Psoas muscle (tissue), 8 donors: Measurements from ENCODE around the gene DISP3. TPM values are rescaled to one million over a fixed set of nuclear protein-coding genes. Genes with fewer than 3 reads are reported as not detected.

Experiments
- ATAC-seq, 4 donors: fragments of 200-7000 bp; cut with Tn5 transposase; one replicate each; pipeline ENCODE4 v1.9.1; 2020; ENCODE audit warnings: moderate library complexity in 3 of 4, mild to moderate bottlenecking in 2 of 4
- DNase-seq, 2 donors: peaks; one replicate each; pipeline ENCODE4 v3.0.0-alpha.2; 2020
- H3K27ac ChIP-seq: fragments of 200-600 bp; one replicate; pipeline ENCODE4 v1.8.0; 2022
- H3K27me3 ChIP-seq, 3 donors: fragments of 200-600 bp in 1 of 3; one replicate each; pipeline versions ENCODE4 v1.6.1 to v1.8.0; 2013 to 2022; ENCODE audit warnings: low read length in 2 of 3, mild to moderate bottlenecking in 2 of 3, moderate library complexity in 1 of 3; ENCODE audit not compliant: insufficient read depth in 3 of 3
- H3K36me3 ChIP-seq, 2 donors: fragments of 200-600 bp in 1 of 2; one replicate each; pipeline versions ENCODE4 v1.6.1 to v1.8.0; 2013 to 2022; ENCODE audit warnings: low read depth in 1 of 2, mild to moderate bottlenecking in 1 of 2, moderate library complexity in 1 of 2; ENCODE audit not compliant: insufficient read depth in 1 of 2
- H3K4me1 ChIP-seq: fragments of 200-600 bp; one replicate; pipeline ENCODE4 v1.8.0; 2022
- H3K4me3 ChIP-seq: fragments of 200-600 bp; one replicate; pipeline ENCODE4 v1.8.0; 2022; ENCODE audit warnings: mild to moderate bottlenecking
- H3K9me3 ChIP-seq: fragments of 200-600 bp; one replicate; pipeline ENCODE4 v1.8.0; 2022
- CTCF ChIP-seq: fragments of 200-600 bp; IDR thresholded peaks from one replicate; pipeline ENCODE4 v1.8.0; 2022; ENCODE audit warnings: antibody characterized with exemption
- WGBS, 3 donors: extraction: QIAGEN DNeasy Blood & Tissue Kit; methylation state at CpG; one replicate each; pipeline versions ENCODE4 v1.1.6 to v1.1.7; 2013; 5-methylcytosine and 5-hydroxymethylcytosine counted together
- intact Hi-C, 2 donors: fragments of 100-400 bp; cut with DNase I; formaldehyde crosslinking; loops; one replicate each; pipeline versions ENCODE4 v1.11.0 to v1.14.2; 2022
- polyA plus RNA-seq, 3 donors: library from polyadenylated mRNA; stranded (reverse); fragments of 200-250 nt; gene quantifications; one replicate each; pipeline ENCODE4 v1.2.3, GENCODE V29; 2013
- total RNA-seq, 4 donors: library from RNA; stranded (reverse); fragmentation: NEBNext Ultra II Directional in 2 of 4; extraction: Animal tissue kit (Norgen Biotek cat#: 25700) in 2 of 4; gene quantifications; one replicate each; pipeline versions ENCODE4 v1.2.1 to v1.2.4, GENCODE V29; 2021 to 2023
- donor health status: healthy with polysubstance abuse.
- donor health status: DM: no; HTN: no; CAD: no; lungs with moderate emphysema.
- donor health status: Bipolar disorder and iron deficiency.
- donor health status: healthy.
- donor health status: DM: yes; HTN: yes; CAD: no.
- donor health status: DM: no; HTN: no; CAD: no.
- donor health status: DM: no; HTN: no; CAD: no.
- donor health status: DM: yes; HTN: yes; CAD: no.

Gene DISP3
- total and polyA plus RNA-seq, 7 donors: 0.01 to 0.04 (median 0.02) TPM; not detected in 3

GRCh38 chr1:11533790-11534787, 55.1 kb downstream of the DISP3 start:
- H3K27me3 ChIP-seq: peaks cover 0 to 39% (median 10%) of the 10 kb centered on the region in 3 donors
- no peaks in the 10 kb centered on the region for H3K9me3 ChIP-seq
- no peak for TF ChIP-seq CTCF
- no peak overlapping the region for H3K4me3 ChIP-seq
- intact Hi-C loops: no loop called here
- H3K4me1 ChIP-seq: no peaks in the 10 kb centered on the region
- H3K36me3 ChIP-seq: no peaks in the 10 kb centered on the region
- no peak overlapping the region for H3K27ac ChIP-seq
- 81 to 84% (median 82%) methylated on average over 21 of the region's 21 CpGs for WGBS, 3 donors
- DNase-seq (no peak), ATAC-seq (no peak)

DNA sequence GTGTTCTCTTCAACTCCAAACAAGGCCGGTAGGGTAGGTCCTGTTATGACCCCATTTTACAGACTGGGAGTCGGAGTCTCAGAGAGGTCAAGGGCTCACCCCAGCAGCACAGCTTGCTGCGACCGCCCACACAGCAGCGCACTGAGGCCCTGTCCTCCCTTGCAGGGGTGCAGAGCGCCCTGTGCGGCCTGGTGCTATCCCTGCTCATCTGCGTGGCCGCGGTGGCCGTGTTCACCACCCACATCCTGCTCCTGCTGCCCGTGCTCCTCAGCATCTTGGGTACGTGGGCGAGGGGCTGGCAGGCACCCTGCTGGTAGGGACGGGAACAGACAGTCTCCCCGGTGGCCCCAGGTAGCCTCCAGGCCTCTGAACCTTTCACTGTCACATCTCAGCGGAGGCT, 55.9 kb downstream of the DISP3 start:
- Histone ChIP-seq H3K36me3 (no peaks in the 10 kb centered on the region), H3K27me3 (peaks cover 0 to 42% (median 12%) of the 10 kb centered on the region in 3 donors), H3K27ac (no peak overlapping the region), H3K4me1 (no peaks in the 10 kb centered on the region), H3K4me3 (no peak overlapping the region), H3K9me3 (no peaks in the 10 kb centered on the region)
- no peak for TF ChIP-seq CTCF
- ATAC-seq (no peak), DNase-seq (no peak)
- WGBS, 3 donors: 82 to 88% (median 86%) methylated on average over 17 of the region's 17 CpGs
- intact Hi-C loops: no loop called here

GRCh38 chr1:11535316-11535715, 56.4 kb downstream of the DISP3 start:
- no peaks in the 10 kb centered on the region for H3K36me3 ChIP-seq
- ATAC-seq (no peak), DNase-seq (no peak)
- H3K27ac ChIP-seq: no peak overlapping the region
- H3K9me3 ChIP-seq: no peaks in the 10 kb centered on the region
- H3K4me1 ChIP-seq: no peaks in the 10 kb centered on the region
- intact Hi-C loops: no loop called here
- WGBS, 3 donors: 80 to 92% (median 87%) methylated on average over 12 of the region's 12 CpGs
- TF ChIP-seq CTCF: no peak
- H3K4me3 ChIP-seq: no peak overlapping the region
- peaks cover 0 to 47% (median 16%) of the 10 kb centered on the region in 3 donors for H3K27me3 ChIP-seq

DNA sequence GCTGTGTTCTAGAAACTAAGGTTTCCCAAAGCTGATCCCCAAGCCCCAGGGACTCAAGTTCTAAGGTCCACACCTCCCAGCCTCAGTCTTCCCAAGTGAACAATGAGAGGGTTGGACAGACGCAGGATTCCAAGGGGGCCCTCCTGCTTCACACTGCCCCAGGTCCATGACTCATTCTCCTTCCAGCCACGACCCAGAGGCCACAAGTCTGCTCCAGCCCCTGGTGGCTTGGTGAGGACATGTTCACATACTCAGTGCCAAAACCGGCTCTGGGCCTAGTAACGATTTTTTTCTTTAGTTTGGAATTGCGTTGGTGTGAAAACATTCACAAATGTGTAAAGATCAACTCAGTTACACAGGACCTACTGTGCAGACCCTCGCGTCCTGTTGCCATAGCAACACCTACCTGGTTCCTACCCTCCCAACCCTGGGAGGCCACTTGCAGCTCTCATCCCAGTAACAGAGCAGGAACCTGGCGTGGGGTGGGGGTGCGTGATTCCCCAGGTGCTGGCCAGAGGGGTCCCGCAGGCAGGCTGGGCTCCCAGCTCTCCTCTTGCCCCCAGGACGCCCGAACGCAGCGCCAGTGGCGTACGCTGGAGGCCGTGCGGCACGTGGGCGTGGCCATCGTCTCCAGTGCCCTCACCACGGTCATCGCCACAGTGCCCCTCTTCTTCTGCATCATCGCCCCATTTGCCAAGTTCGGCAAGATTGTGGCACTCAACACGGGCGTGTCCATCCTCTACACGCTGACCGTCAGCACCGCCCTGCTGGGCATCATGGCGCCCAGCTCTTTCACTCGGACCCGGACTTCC, 57.0 kb downstream of the DISP3 start:
- TF ChIP-seq CTCF: no peak
- WGBS, 3 donors: 85 to 86% (median 85%) methylated on average over 33 of the region's 33 CpGs
- intact Hi-C loops: no loop called here
- Histone ChIP-seq H3K27me3 (peaks cover 0 to 52% (median 16%) of the 10 kb centered on the region in 3 donors), H3K4me1 (no peaks in the 10 kb centered on the region), H3K9me3 (no peaks in the 10 kb centered on the region), H3K36me3 (no peaks in the 10 kb centered on the region), H3K4me3 (no peak overlapping the region), H3K27ac (no peak overlapping the region)
- DNase-seq (no peak), ATAC-seq (no peak)
